GM19397 (cell line): ENCODE data around the gene SYS1.
A peak's percentile ranks its signal among the peaks of the same experiment; 100 is the strongest.

Experiments
- ATAC-seq: cut with Tn5 transposase; IDR thresholded peaks from one replicate; pipeline ENCODE4 v1.9.1; 2021; ENCODE audit warnings: mild to moderate bottlenecking, moderate library complexity; ENCODE audit not compliant: unreplicated experiment

The SYS1 gene

DNA sequence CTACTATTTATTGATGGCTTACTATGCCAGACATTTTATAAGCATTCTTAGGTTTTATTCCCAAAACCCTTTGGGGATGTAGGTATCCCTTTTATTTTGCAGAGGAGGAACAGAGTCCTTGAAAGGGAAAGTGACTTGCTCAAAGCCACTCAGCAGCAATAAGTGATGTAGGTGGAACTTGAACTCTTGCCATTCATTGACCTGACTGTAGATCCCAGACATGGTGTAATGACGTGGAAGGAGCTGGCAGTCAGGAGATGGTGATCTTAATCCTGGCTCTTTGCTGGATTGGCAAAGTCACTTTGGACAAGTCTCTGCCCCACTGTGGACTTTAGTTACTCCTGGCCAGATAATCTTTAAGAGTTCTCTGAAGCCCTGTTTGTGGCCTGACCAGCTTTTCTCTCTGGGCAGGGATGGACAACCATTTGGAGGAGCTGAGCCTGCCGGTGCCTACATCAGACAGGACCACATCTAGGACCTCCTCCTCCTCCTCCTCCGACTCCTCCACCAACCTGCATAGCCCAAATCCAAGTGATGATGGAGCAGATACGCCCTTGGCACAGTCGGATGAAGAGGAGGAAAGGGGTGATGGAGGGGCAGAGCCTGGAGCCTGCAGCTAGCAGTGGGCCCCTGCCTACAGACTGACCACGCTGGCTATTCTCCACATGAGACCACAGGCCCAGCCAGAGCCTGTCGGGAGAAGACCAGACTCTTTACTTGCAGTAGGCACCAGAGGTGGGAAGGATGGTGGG, 46.7 kb downstream of the SYS1 start:
- no peak for ATAC-seq

- no peak for ATAC-seq
Measured at GRCh38 chr20:45410887-45411286, 47.9 kb downstream of the SYS1 start.

DNA sequence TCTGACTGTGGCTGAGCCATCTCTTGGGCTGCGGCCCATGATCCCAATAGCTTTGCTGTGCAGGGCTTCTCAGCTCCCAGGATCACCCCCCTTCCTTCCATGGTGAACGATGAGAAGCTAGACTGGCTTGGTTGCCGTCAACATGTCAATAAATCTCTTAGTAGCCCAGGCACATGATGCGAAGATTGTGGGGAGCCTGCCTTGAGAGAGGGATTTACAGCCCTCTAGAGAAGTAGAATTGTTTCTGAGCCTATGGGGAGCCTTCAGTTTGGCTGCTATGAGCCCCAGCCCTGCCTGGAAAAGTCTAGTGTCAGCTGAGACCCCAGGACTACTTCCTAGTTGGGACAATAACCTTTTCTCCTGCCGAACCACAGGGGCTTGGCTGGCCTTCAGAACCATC, 49.7 kb downstream of the SYS1 start:
- no peak for ATAC-seq

DNA sequence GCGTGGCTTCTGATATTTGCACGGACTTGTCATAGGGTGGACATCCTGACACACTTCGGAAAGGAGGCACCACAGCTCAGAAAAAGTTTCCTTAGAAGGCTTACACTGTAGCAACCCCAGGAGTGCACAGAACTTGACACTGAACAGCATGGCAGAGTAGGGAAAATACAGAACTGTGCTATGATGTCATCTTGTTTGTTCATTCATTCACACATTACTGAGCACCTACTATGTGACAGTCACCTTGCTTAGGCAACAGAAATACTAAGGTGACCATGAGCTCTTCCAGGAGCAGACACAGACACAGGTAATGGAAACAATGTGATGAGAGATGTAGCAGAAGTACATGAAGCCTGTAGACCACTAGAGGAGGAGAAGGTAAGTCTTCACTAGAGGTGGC, 50.5 kb downstream of the SYS1 start:
- no peak for ATAC-seq

- ATAC-seq: peak; percentile 59
Measured at GRCh38 chr20:45415822-45416637, 53.1 kb downstream of the SYS1 start, which contains the start of gene PIGT. Gene PIGT (plus strand): TSS chr20:45416141. CDS start chr20:45416157, 16 bp downstream.

GRCh38 chr20:45416917-45417316, 54.0 kb downstream of the SYS1 start:
- no peak for ATAC-seq
